Body of pancreas (tissue), 4 donors: Measurements from ENCODE around the gene LTBP2. TPM values are rescaled to one million over a fixed set of nuclear protein-coding genes. Genes with fewer than 3 reads are reported as not detected.
A peak's percentile ranks its signal among the peaks of the same experiment; 100 is the strongest.

Experiments
- ATAC-seq: fragments of 150-250 bp; one replicate; pipeline ENCODE4 v1.9.1; 2016
- DNase-seq, 4 donors: peaks; one replicate each; pipeline ENCODE4 v3.0.0-alpha.2; 2019
- H3K27ac ChIP-seq, 4 donors: fragments of 200-600 bp; sonication (generic); 1 replicate in 3 of 4; 2 replicates in 1 of 4; pipeline versions ENCODE4 v1.5.1 to v1.6.1; 2016 to 2019; ENCODE audit warnings: mild to moderate bottlenecking in 1 of 4, mixed read lengths in 1 of 4, moderate library complexity in 1 of 4
- H3K27me3 ChIP-seq, 2 donors: fragments of 200-600 bp; sonication (generic); one replicate each; pipeline ENCODE4 v1.6.0; 2016; ENCODE audit warnings: mild to moderate bottlenecking in 1 of 2
- H3K36me3 ChIP-seq, 2 donors: fragments of 200-600 bp; sonication (generic); replicated peaks in 1 of 2; 2 replicates each; pipeline ENCODE4 v1.5.1; 2016; ENCODE audit warnings: low read depth in 2 of 2; ENCODE audit not compliant: insufficient read depth in 1 of 2
- H3K4me1 ChIP-seq: fragments of 200-600 bp; sonication (generic); one replicate; pipeline ENCODE4 v1.6.0; 2016
- H3K4me3 ChIP-seq, 2 donors: fragments of 200-600 bp; sonication (generic); 1 replicate in 1 of 2; 2 replicates in 1 of 2; pipeline ENCODE4 v1.5.1; 2016 to 2019
- H3K9me3 ChIP-seq, 3 donors: fragments of 200-600 bp; sonication (generic); 1 replicate in 2 of 3; 2 replicates in 1 of 3; pipeline ENCODE4 v1.5.1; 2016
- POLR2A ChIP-seq, 3 donors: fragments of 450-650 bp; IDR thresholded peaks; one replicate each; pipeline ENCODE4 v1.6.1; 2016; ENCODE audit warnings: antibody characterized with exemption in 3 of 3, mild to moderate bottlenecking in 2 of 3
- WGBS, 2 donors: methylation state at CpG; one replicate each; pipeline ENCODE4 v1.1.5; 2017; 5-methylcytosine and 5-hydroxymethylcytosine counted together
- intact Hi-C: fragments of 100-400 bp; cut with DNase I; formaldehyde crosslinking; loops from one replicate; pipeline ENCODE4 v1.15.1; 2023
- total RNA-seq, 2 donors: library from RNA; depleted of rRNA; stranded (reverse); fragments of >200 nt; gene quantifications; one replicate each; pipeline ENCODE4 v1.1.0, GENCODE V29; 2016
- TF ChIP-seq, protein P1 (sequence below), 7 experiments: fragments of 450-650 bp in 4 of 7; fragments of 200-600 bp in 3 of 7; sonication (generic) in 3 of 7; IDR thresholded peaks; one replicate each; pipeline ENCODE4 v1.5.1; 2016 to 2019; ENCODE audit warnings: antibody characterized with exemption in 7 of 7

LTBP2 gene
- total RNA-seq, 2 donors from 2014 or later = 15.8 to 20.4 TPM

DNA sequence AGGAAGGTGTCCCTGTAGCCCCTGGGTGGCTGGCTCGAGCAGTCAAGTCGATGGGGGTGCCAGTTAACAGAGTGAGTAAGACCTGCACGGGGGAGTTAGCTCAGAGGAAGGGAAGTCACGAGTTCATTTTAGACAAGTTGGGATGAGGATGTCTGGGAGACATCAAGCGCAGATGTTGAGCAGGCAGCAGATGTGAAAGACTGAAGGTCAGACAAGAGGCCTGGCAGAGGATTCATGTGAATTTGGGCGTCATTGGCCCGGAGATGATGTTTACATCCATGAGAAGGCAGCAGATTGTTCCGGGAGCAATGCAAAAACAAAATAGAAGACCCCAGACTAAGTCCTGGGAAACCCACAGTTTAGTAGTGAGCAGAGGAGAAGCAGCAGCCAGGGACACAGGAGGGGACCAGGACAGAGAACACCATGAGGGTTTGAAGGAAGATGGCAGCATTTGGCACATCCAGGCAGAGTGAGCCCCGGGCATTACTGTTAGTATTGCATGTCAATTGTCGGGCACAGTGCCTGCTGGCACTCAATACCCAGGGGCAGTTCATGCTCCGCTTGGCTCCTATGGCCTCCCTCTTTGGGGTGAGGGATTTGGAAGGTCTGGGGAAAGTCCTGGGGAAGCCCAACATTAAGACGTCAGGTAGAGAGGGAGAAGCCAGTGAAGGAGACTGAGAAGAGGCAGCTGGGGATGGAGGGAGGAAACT is 15.1 kb downstream of the LTBP2 start:
- no peaks in the 10 kb centered on the region for H3K9me3 ChIP-seq
- H3K4me1 ChIP-seq = peaks cover 9% of the 10 kb centered on the region
- intact Hi-C loops = no loop called here
- no peaks in the 10 kb centered on the region for H3K36me3 ChIP-seq
- no peak for ATAC-seq
- H3K27me3 ChIP-seq = no peaks in the 10 kb centered on the region
- peak in 1 of 4 donors; percentile 33 for DNase-seq
- WGBS, 2 donors = 73 to 75% methylated on average over 12 of the region's 12 CpGs
- TF ChIP-seq POLR2A (IDR thresholded peaks at IDR 0.05) = no peak
- TF ChIP-seq, protein P1, sequence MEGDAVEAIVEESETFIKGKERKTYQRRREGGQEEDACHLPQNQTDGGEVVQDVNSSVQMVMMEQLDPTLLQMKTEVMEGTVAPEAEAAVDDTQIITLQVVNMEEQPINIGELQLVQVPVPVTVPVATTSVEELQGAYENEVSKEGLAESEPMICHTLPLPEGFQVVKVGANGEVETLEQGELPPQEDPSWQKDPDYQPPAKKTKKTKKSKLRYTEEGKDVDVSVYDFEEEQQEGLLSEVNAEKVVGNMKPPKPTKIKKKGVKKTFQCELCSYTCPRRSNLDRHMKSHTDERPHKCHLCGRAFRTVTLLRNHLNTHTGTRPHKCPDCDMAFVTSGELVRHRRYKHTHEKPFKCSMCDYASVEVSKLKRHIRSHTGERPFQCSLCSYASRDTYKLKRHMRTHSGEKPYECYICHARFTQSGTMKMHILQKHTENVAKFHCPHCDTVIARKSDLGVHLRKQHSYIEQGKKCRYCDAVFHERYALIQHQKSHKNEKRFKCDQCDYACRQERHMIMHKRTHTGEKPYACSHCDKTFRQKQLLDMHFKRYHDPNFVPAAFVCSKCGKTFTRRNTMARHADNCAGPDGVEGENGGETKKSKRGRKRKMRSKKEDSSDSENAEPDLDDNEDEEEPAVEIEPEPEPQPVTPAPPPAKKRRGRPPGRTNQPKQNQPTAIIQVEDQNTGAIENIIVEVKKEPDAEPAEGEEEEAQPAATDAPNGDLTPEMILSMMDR (IDR thresholded peaks at IDR 0.05) = no peak
- peak overlapping the region in 1 of 4 donors; percentile 28 for H3K27ac ChIP-seq
- H3K4me3 ChIP-seq = no peak overlapping the region

DNA sequence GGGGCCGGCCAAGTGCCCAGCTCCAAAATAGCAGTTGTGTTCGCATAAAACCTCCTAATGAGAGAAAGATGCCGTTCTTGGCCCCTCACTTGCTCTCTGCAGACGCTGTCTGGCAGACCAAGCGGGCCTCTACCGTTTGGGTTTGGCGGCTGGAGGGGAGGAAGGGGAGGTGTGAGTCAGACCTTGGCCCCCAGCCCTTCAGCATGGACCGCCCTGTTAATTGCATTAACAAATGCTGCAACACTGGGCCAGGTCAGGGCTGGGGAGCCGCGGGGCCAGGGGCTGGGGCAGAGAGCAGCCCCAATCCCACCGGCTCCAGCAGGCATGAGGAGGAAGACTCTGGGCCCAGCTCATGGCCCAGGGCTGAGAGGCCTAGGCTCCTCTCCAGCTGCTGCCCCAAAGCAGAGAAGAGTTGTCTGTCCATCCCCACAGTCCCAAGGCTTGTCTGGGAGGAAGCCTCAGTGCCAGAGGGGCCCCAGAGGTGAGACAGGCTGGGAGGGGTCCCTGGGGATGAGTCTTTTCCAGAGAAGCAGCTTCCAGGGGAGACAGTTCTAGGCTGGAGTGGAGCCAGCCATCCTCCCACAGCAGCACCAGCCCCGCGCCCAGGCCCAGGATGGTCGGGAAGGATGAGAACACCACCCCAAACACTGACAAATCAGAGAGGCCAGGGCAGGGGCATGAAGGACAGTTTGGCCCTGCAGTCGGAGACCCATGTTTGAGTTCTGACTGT is 16.9 kb downstream of the LTBP2 start:
- intact Hi-C loops = no loop called here
- H3K36me3 ChIP-seq = no peaks in the 10 kb centered on the region
- no peaks in the 10 kb centered on the region for H3K9me3 ChIP-seq
- no peak for TF ChIP-seq POLR2A (IDR thresholded peaks at IDR 0.05)
- TF ChIP-seq, protein P1 (IDR thresholded peaks at IDR 0.05) = no peak
- no peak overlapping the region for H3K4me3 ChIP-seq
- no peak overlapping the region for H3K27ac ChIP-seq
- WGBS, 2 donors = 77 to 84% methylated on average over 9 to 15 of the region's 15 CpGs
- no peaks in the 10 kb centered on the region for H3K27me3 ChIP-seq
- peak in 2 of 4 donors; percentile 35 to 37 for DNase-seq
- peak; percentile 34 for ATAC-seq
- H3K4me1 ChIP-seq = peaks cover 9% of the 10 kb centered on the region

DNA sequence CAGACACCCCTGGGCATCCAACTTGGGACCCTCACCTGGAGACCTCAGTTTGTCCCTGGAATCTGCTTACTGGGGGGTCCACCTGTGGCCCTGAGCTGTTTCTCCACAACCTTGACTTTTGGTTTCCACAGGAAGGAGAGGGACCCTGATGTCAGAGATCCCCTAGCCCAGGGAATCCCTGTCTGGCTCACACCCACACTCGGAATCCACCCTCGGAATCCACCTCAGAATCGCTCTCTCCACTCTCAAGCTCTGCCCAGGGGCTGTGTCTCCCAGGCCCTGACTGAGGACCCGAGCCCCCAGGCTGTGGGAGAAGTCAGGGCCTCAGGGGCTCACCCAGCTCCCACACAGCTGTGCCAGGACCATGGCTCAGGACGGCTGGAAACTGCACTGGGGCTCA is 17.4 kb downstream of the LTBP2 start:
- no peak for TF ChIP-seq POLR2A (IDR thresholded peaks at IDR 0.05)
- TF ChIP-seq, protein P1 (IDR thresholded peaks at IDR 0.05) = no peak
- ATAC-seq (peak; percentile 20), DNase-seq (no peak)
- Histone ChIP-seq H3K27ac (no peak overlapping the region), H3K36me3 (no peaks in the 10 kb centered on the region), H3K27me3 (no peaks in the 10 kb centered on the region), H3K9me3 (no peaks in the 10 kb centered on the region), H3K4me1 (peaks cover 9% of the 10 kb centered on the region), H3K4me3 (no peak overlapping the region)
- intact Hi-C loops = no loop called here
- WGBS, 2 donors = 68 to 90% methylated on average over 2 to 5 of the region's 5 CpGs

DNA sequence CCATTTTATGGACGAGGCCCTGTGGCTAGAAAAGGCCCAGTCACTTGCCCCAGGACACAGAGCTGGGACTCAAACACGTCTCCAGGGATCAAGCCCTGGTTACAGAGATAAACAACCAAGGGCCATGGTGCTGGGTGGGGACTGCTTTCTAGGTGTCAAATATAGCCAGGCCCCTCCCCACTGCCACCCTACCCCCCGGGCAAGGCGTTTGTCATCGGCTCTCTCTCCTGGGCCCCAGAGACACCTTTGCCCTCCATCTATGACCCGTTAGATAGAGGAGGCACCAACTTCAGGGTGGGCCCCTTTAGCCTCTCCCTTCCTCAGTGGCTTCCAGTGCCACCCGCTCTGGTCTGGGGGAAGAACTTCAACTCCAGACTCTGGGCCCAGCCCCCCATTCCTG is 18.0 kb downstream of the LTBP2 start:
- DNase-seq (no peak), ATAC-seq (no peak)
- intact Hi-C loops = no loop called here
- H3K27ac ChIP-seq = peak overlapping the region in 1 of 4 donors; percentile 59
- no peaks in the 10 kb centered on the region for H3K36me3 ChIP-seq
- H3K4me1 ChIP-seq = peaks cover 9% of the 10 kb centered on the region
- TF ChIP-seq, protein P1 (IDR thresholded peaks at IDR 0.05) = no peak
- TF ChIP-seq POLR2A (IDR thresholded peaks at IDR 0.05) = no peak
- 75 to 80% methylated on average over 6 to 7 of the region's 7 CpGs for WGBS, 2 donors
- H3K9me3 ChIP-seq = no peaks in the 10 kb centered on the region
- no peak overlapping the region for H3K4me3 ChIP-seq
- no peaks in the 10 kb centered on the region for H3K27me3 ChIP-seq
